Esophagus (tissue), 2 donors: ENCODE results near the gene CDH16. TPM values are rescaled to one million over a fixed set of nuclear protein-coding genes. Genes with fewer than 3 reads are reported as not detected.

Experiments used
- H3K27ac ChIP-seq, 2 donors: one replicate each; pipeline ENCODE4 v1.5.1; 2013; ENCODE audit warnings: low read depth in 2 of 2, mild to moderate bottlenecking in 2 of 2, inconsistent platforms in 1 of 2, low read length in 1 of 2, moderate library complexity in 1 of 2
- H3K27me3 ChIP-seq, 2 donors: one replicate each; pipeline ENCODE4 v1.6.1; 2013; ENCODE audit warnings: low read length in 2 of 2, control low read depth in 1 of 2, mild to moderate bottlenecking in 1 of 2; ENCODE audit not compliant: insufficient read depth in 2 of 2, control insufficient read depth in 1 of 2
- H3K36me3 ChIP-seq, 2 donors: one replicate each; pipeline ENCODE4 v1.6.1; 2013; ENCODE audit warnings: low read length in 1 of 2; ENCODE audit not compliant: control insufficient read depth in 2 of 2, insufficient read depth in 2 of 2
- H3K4me1 ChIP-seq, 2 donors: one replicate each; pipeline ENCODE4 v1.6.1; 2013; ENCODE audit warnings: low read length in 1 of 2; ENCODE audit not compliant: control insufficient read depth in 2 of 2, insufficient read depth in 2 of 2
- H3K4me3 ChIP-seq, 2 donors: one replicate each; pipeline ENCODE4 v1.5.1; 2013; ENCODE audit warnings: low read length in 2 of 2, mild to moderate bottlenecking in 2 of 2, low read depth in 1 of 2, moderate library complexity in 1 of 2
- H3K9me3 ChIP-seq, 2 donors: one replicate each; pipeline ENCODE4 v1.6.1; 2013; ENCODE audit warnings: mild to moderate bottlenecking in 2 of 2, low read depth in 1 of 2, low read length in 1 of 2, moderate library complexity in 1 of 2; ENCODE audit not compliant: control insufficient read depth in 2 of 2, insufficient read depth in 1 of 2
- WGBS, 2 donors: extraction: QIAGEN DNeasy Blood & Tissue Kit; methylation state at CpG; one replicate each; pipeline ENCODE4 v1.1.7; 2013; 5-methylcytosine and 5-hydroxymethylcytosine counted together
- polyA plus RNA-seq, 2 donors: library from polyadenylated mRNA; stranded (reverse); fragments of 200-250 nt; gene quantifications; one replicate each; pipeline ENCODE4 v1.2.3, GENCODE V29; 2013
- donor health status: healthy with polysubstance abuse.
- donor health status: Bipolar disorder and iron deficiency.

The CDH16 gene
- polyA plus RNA-seq, 2 donors = 6.1 to 6.5 TPM

- H3K27me3 ChIP-seq = no peaks in the 10 kb centered on the region
- H3K9me3 ChIP-seq = no peaks in the 10 kb centered on the region
- H3K27ac ChIP-seq = peak overlapping the region; percentile 70 to 83
- peaks cover 0 to 6% of the 10 kb centered on the region in 2 donors for H3K36me3 ChIP-seq
- WGBS, 2 donors = 46 to 58% methylated on average over 18 of the region's 18 CpGs
- peaks cover 17 to 45% of the 10 kb centered on the region in 2 donors for H3K4me1 ChIP-seq
- peak overlapping the region; percentile 40 to 55 for H3K4me3 ChIP-seq
Measured at GRCh38 chr16:66923247-66923731, 4.6 kb upstream of the CDH16 start.

GRCh38 chr16:66921729-66922450 is 3.2 kb upstream of the CDH16 start:
- WGBS, 2 donors = 63 to 69% methylated on average over 41 to 42 of the region's 42 CpGs
- peaks cover 0 to 6% of the 10 kb centered on the region in 2 donors for H3K36me3 ChIP-seq
- no peaks in the 10 kb centered on the region for H3K27me3 ChIP-seq
- H3K4me3 ChIP-seq = no peak overlapping the region
- H3K27ac ChIP-seq = no peak overlapping the region
- H3K9me3 ChIP-seq = no peaks in the 10 kb centered on the region
- peaks cover 11 to 42% of the 10 kb centered on the region in 2 donors for H3K4me1 ChIP-seq

GRCh38 chr16:66920924-66921680 is 2.4 kb upstream of the CDH16 start:
- H3K4me1 ChIP-seq = peaks cover 11 to 38% of the 10 kb centered on the region in 2 donors
- peak overlapping the region; percentile 20 to 21 for H3K27ac ChIP-seq
- H3K27me3 ChIP-seq = no peaks in the 10 kb centered on the region
- WGBS, 2 donors = 74 to 82% methylated on average over 9 of the region's 9 CpGs
- H3K36me3 ChIP-seq = peaks cover 0 to 6% of the 10 kb centered on the region in 2 donors
- H3K4me3 ChIP-seq = no peak overlapping the region
- no peaks in the 10 kb centered on the region for H3K9me3 ChIP-seq

- H3K36me3 ChIP-seq = peaks cover 0 to 6% of the 10 kb centered on the region in 2 donors
- H3K27me3 ChIP-seq = no peaks in the 10 kb centered on the region
- H3K27ac ChIP-seq = no peak overlapping the region
- no peaks in the 10 kb centered on the region for H3K9me3 ChIP-seq
- H3K4me3 ChIP-seq = no peak overlapping the region
- WGBS, 2 donors = 58 to 60% methylated on average over 2 of the region's 2 CpGs
- H3K4me1 ChIP-seq = peaks cover 11 to 38% of the 10 kb centered on the region in 2 donors
Measured at GRCh38 chr16:66920299-66920590, 1.6 kb upstream of the CDH16 start.

- no peak overlapping the region for H3K27ac ChIP-seq
Measured at GRCh38 chr16:66919569-66920298, 1.0 kb upstream of the CDH16 start.

GRCh38 chr16:66918355-66918754 is 330 bp downstream of the CDH16 start:
- Histone ChIP-seq H3K9me3 (peaks cover 0 to 2% of the 10 kb centered on the region in 2 donors), H3K36me3 (peaks cover 0 to 5% of the 10 kb centered on the region in 2 donors), H3K27ac (no peak overlapping the region), H3K4me3 (no peak overlapping the region), H3K4me1 (peaks cover 9 to 25% of the 10 kb centered on the region in 2 donors), H3K27me3 (no peaks in the 10 kb centered on the region)
- WGBS, 2 donors = 91 to 93% methylated on average over 5 to 6 of the region's 6 CpGs

More at GRCh38 chr16:66919569-66920298, 1.0 kb upstream of the CDH16 start:
- Histone ChIP-seq H3K27me3 (no peaks in the 10 kb centered on the region), H3K4me3 (no peak overlapping the region), H3K36me3 (peaks cover 0 to 6% of the 10 kb centered on the region in 2 donors), H3K9me3 (no peaks in the 10 kb centered on the region), H3K4me1 (peaks cover 11 to 34% of the 10 kb centered on the region in 2 donors)
- 70 to 73% methylated on average over 5 of the region's 5 CpGs for WGBS, 2 donors

- H3K4me1 ChIP-seq = peaks cover 9 to 19% of the 10 kb centered on the region in 2 donors
- no peak overlapping the region for H3K4me3 ChIP-seq
- no peaks in the 10 kb centered on the region for H3K36me3 ChIP-seq
- no peak overlapping the region for H3K27ac ChIP-seq
- 90% methylated on average over 9 of the region's 9 CpGs for WGBS, 2 donors
- H3K9me3 ChIP-seq = peaks cover 0 to 2% of the 10 kb centered on the region in 2 donors
- H3K27me3 ChIP-seq = no peaks in the 10 kb centered on the region
Measured at GRCh38 chr16:66917741-66918140, 944 bp downstream of the CDH16 start.

- Histone ChIP-seq H3K9me3 (peaks cover 0 to 2% of the 10 kb centered on the region in 2 donors), H3K4me1 (peaks cover 3 to 16% of the 10 kb centered on the region in 2 donors), H3K4me3 (no peak overlapping the region), H3K27ac (no peak overlapping the region), H3K27me3 (no peaks in the 10 kb centered on the region), H3K36me3 (no peaks in the 10 kb centered on the region)
- 79 to 87% methylated on average over 6 of the region's 6 CpGs for WGBS, 2 donors
Measured at GRCh38 chr16:66916518-66916917, 2.2 kb downstream of the CDH16 start.

- no peak overlapping the region for H3K4me3 ChIP-seq
- no peaks in the 10 kb centered on the region for H3K27me3 ChIP-seq
- WGBS, 2 donors = 59 to 74% methylated on average over 7 of the region's 7 CpGs
Measured at GRCh38 chr16:66915041-66915440, 3.6 kb downstream of the CDH16 start.

More at GRCh38 chr16:66915041-66915440, 3.6 kb downstream of the CDH16 start:
- Histone ChIP-seq H3K27ac (no peak overlapping the region), H3K9me3 (peaks cover 0 to 2% of the 10 kb centered on the region in 2 donors), H3K4me1 (peaks cover 5 to 18% of the 10 kb centered on the region in 2 donors), H3K36me3 (no peaks in the 10 kb centered on the region)
